GM12878 (cell line): ENCODE data around the gene OR51B6.
"Not testable (repeated sequence)": the region's sequence is repeated elsewhere in the genome, so short reads cannot be mapped to it uniquely, and the experiment has no call there.

ENCODE experiments used
- KAT2A ChIP-seq: conservative IDR thresholded peaks from 2 replicates; pipeline ENCODE4 v1.6.1; 2011; ENCODE audit warnings: low read depth, low read length; ENCODE audit not compliant: control insufficient read depth
- MTA3 ChIP-seq: IDR thresholded peaks from 2 replicates; pipeline ENCODE4 v1.6.1; 2012; ENCODE audit warnings: low read length, inconsistent platforms, borderline replicate concordance
- POLR2A ChIP-seq: IDR thresholded peaks from 2 replicates; pipeline ENCODE4 v1.6.1; 2011; ENCODE audit warnings: low read depth, mild to moderate bottlenecking, low read length
- POLR2AphosphoS2 ChIP-seq: IDR thresholded peaks from 2 replicates; pipeline ENCODE4 v1.6.1; 2011; ENCODE audit warnings: low read depth, mild to moderate bottlenecking, low read length, improper control_type of control experiment, moderate library complexity
- SP1 ChIP-seq: IDR thresholded peaks from one replicate; pipeline ENCODE4 v1.6.1; 2011; ENCODE audit warnings: low read depth, low read length
- SREBF2 ChIP-seq: IDR thresholded peaks from 2 replicates; pipeline ENCODE4 v1.6.1; 2012; ENCODE audit warnings: mild to moderate bottlenecking, low read length
- TF ChIP-seq, protein P1 (sequence below): IDR thresholded peaks from 2 replicates; pipeline ENCODE4 v1.6.1; 2012; ENCODE audit warnings: low read depth, low read length, improper control_type of control experiment
- TF ChIP-seq, protein P2 (sequence below), 3 experiments: IDR thresholded peaks in 2 of 3; conservative IDR thresholded peaks in 1 of 3; 2 replicates each; pipeline ENCODE4 v1.5.1; 2011; ENCODE audit warnings: low read depth in 3 of 3, low read length in 3 of 3, mild to moderate bottlenecking in 3 of 3, control low read depth in 2 of 3, moderate library complexity in 2 of 3, inconsistent platforms in 1 of 3, mixed read lengths in 1 of 3; ENCODE audit not compliant: control insufficient read depth in 2 of 3, insufficient read depth in 1 of 3; ENCODE audit errors: extremely low read depth in 1 of 3

DNA sequence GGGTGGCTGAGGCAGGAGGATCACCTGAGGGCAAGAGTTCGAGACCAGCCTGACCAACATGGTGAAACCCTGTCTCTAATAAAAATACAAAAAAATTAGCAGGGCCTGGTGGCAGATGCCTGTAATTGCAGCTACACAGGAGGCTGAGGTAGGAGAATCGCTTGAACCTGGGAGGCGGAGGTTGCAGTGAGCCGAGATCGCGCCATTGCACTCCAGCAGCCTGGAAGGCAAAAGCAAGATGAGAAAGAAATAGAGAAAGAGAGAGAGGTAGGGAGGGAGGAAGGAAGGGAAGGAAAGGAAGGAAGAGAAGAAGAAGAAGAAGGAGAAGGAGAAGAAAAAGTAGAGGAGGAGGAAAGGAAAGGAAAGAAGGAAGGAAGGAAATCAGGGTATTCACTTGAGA, 15.1 kb downstream of the OR51B6 start:
- TF ChIP-seq, protein P1, sequence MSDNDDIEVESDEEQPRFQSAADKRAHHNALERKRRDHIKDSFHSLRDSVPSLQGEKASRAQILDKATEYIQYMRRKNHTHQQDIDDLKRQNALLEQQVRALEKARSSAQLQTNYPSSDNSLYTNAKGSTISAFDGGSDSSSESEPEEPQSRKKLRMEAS, result not testable (repeated sequence)
- not testable (repeated sequence) for TF ChIP-seq SREBF2, MTA3, KAT2A, POLR2A, SP1, POLR2AphosphoS2
- TF ChIP-seq, protein P2, sequence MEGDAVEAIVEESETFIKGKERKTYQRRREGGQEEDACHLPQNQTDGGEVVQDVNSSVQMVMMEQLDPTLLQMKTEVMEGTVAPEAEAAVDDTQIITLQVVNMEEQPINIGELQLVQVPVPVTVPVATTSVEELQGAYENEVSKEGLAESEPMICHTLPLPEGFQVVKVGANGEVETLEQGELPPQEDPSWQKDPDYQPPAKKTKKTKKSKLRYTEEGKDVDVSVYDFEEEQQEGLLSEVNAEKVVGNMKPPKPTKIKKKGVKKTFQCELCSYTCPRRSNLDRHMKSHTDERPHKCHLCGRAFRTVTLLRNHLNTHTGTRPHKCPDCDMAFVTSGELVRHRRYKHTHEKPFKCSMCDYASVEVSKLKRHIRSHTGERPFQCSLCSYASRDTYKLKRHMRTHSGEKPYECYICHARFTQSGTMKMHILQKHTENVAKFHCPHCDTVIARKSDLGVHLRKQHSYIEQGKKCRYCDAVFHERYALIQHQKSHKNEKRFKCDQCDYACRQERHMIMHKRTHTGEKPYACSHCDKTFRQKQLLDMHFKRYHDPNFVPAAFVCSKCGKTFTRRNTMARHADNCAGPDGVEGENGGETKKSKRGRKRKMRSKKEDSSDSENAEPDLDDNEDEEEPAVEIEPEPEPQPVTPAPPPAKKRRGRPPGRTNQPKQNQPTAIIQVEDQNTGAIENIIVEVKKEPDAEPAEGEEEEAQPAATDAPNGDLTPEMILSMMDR (IDR thresholded peaks at IDR 0.05 in 2 of 3, conservative IDR thresholded peaks at IDR 0.05 in 1 of 3; ENCODE audit: control insufficient read depth in 2 of 3, extremely low read depth in 1 of 3, insufficient read depth in 1 of 3, low read depth in 3 of 3, low read length in 3 of 3), result not testable (repeated sequence)
